Measurements from ENCODE around the gene SULT1C4.

GRCh38 chr2:108369153-108369552 lies 8.6 kb upstream of the SULT1C4 start:
- TF ChIP-seq EZH2 (IDR thresholded peaks at IDR 0.05) (no peak), EZH2phosphoT487 (IDR thresholded peaks at IDR 0.05) (no peak), CTCF (IDR thresholded peaks at IDR 0.05) (no peak)
